Subcutaneous abdominal adipose tissue (tissue), 5 donors: ENCODE data around the gene SLC17A7.

ENCODE experiments used
- H3K27ac ChIP-seq: one replicate; pipeline ENCODE4 v1.7.0; 2013; ENCODE audit warnings: low read depth, mild to moderate bottlenecking, inconsistent platforms, low read length, moderate library complexity
- H3K27me3 ChIP-seq, 5 donors: one replicate each; pipeline ENCODE4 v1.7.0; 2013; ENCODE audit warnings: low read length in 5 of 5, inconsistent platforms in 1 of 5; ENCODE audit not compliant: control insufficient read depth in 5 of 5, insufficient read depth in 4 of 5
- H3K36me3 ChIP-seq, 5 donors: one replicate each; pipeline ENCODE4 v1.7.0; 2013; ENCODE audit warnings: low read length in 5 of 5; ENCODE audit not compliant: control insufficient read depth in 5 of 5, insufficient read depth in 5 of 5
- H3K4me1 ChIP-seq, 5 donors: one replicate each; pipeline ENCODE4 v1.7.0; 2013; ENCODE audit warnings: low read length in 5 of 5, mild to moderate bottlenecking in 3 of 5, moderate library complexity in 1 of 5; ENCODE audit not compliant: control insufficient read depth in 5 of 5, insufficient read depth in 5 of 5
- H3K4me3 ChIP-seq, 5 donors: one replicate each; pipeline ENCODE4 v1.7.0; 2013; ENCODE audit warnings: low read length in 5 of 5, low read depth in 1 of 5
- H3K9ac ChIP-seq, 5 donors: one replicate each; pipeline ENCODE4 v1.7.0; 2013; ENCODE audit warnings: low read length in 5 of 5, mild to moderate bottlenecking in 4 of 5, moderate library complexity in 3 of 5
- H3K9me3 ChIP-seq, 5 donors: one replicate each; pipeline ENCODE4 v1.7.0; 2013; ENCODE audit warnings: low read length in 5 of 5; ENCODE audit not compliant: control insufficient read depth in 5 of 5
- donor health status: healthy.
- donor health status: healthy.
- donor health status: healthy.
- donor health status: healthy.
- donor health status: healthy.

Gene SLC17A7

GRCh38 chr19:49411681-49412326 is 29.5 kb downstream of the SLC17A7 start:
- peaks cover 10 to 16% (median 14%) of the 10 kb centered on the region in 5 donors for H3K27me3 ChIP-seq
- H3K4me1 ChIP-seq: peaks cover 0 to 10% (median 0%) of the 10 kb centered on the region in 5 donors
- H3K9ac ChIP-seq: no peak overlapping the region
- no peaks in the 10 kb centered on the region for H3K9me3 ChIP-seq
- H3K36me3 ChIP-seq: no peaks in the 10 kb centered on the region
- no peak overlapping the region for H3K4me3 ChIP-seq
- H3K27ac ChIP-seq: no peak overlapping the region

DNA sequence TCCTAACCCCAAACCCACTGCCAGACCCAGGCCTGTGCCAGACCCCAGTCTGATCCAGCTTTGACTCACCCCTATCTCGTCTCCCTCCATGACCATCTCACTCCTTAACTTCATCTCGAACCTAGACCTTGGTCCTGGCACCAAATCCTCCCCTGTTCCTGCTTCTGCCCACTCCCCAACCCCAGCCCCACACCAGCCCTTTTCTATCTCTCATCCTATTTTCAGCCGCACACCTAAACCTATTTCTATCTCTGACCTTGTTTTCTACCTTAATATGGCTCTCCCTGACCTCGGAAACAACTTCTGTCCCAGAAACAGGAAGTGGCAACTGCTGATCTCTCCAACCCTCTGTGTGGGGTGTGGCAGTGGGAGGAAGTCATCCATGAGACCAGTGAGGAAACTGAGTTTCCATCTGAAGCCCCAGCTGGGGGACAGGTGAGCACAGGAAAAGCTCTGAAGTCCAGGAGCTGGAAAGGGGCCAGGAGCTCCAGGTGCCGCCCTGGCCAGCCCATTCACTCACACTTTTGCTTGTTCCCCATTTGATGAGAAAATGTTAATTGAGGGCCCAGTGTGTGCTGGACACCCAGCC is 31.8 kb downstream of the SLC17A7 start:
- no peaks in the 10 kb centered on the region for H3K9me3 ChIP-seq
- no peak overlapping the region for H3K9ac ChIP-seq
- no peak overlapping the region for H3K27ac ChIP-seq
- H3K4me3 ChIP-seq: no peak overlapping the region
- H3K4me1 ChIP-seq: peaks cover 0 to 10% (median 0%) of the 10 kb centered on the region in 5 donors
- H3K36me3 ChIP-seq: no peaks in the 10 kb centered on the region
- peaks cover 0 to 6% (median 0%) of the 10 kb centered on the region in 5 donors for H3K27me3 ChIP-seq

- H3K27ac ChIP-seq: no peak overlapping the region
- H3K9me3 ChIP-seq: no peaks in the 10 kb centered on the region
Measured at GRCh38 chr19:49408816-49409440, 32.4 kb downstream of the SLC17A7 start.

GRCh38 chr19:49407482-49408015 is 33.8 kb downstream of the SLC17A7 start:
- peaks cover 0 to 3% (median 0%) of the 10 kb centered on the region in 5 donors for H3K27me3 ChIP-seq
- no peak overlapping the region for H3K27ac ChIP-seq
- H3K9ac ChIP-seq: no peak overlapping the region
- no peaks in the 10 kb centered on the region for H3K9me3 ChIP-seq
- H3K4me3 ChIP-seq: no peak overlapping the region
- peaks cover 0 to 10% (median 0%) of the 10 kb centered on the region in 5 donors for H3K4me1 ChIP-seq
- H3K36me3 ChIP-seq: no peaks in the 10 kb centered on the region

More at GRCh38 chr19:49408816-49409440, 32.4 kb downstream of the SLC17A7 start:
- Histone ChIP-seq H3K36me3 (no peaks in the 10 kb centered on the region), H3K27me3 (peaks cover 0 to 4% (median 0%) of the 10 kb centered on the region in 5 donors), H3K4me1 (peaks cover 0 to 10% (median 0%) of the 10 kb centered on the region in 5 donors), H3K4me3 (no peak overlapping the region), H3K9ac (no peak overlapping the region)

DNA sequence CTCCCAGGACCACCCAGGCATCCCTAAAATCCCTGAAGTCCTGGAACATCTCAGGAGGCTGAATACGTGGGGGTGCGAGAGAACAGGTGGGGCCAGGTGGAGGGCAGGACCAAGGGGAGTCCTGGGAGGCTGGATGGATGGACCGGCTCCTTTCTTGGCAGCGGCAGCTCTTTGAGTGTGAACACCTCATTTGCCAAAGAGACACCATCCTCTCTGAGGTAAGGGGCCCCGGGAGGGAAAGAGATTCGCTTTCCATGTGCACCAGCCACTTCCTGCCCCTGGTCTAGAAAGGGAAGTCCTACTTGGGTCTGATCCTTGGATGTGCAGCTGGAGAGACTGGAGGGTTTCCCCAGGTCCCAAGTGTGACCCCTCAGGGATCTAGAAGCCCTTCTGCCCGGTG is 34.2 kb downstream of the SLC17A7 start:
- Histone ChIP-seq H3K9ac (no peak overlapping the region), H3K4me1 (peaks cover 0 to 10% (median 0%) of the 10 kb centered on the region in 5 donors), H3K4me3 (no peak overlapping the region), H3K27ac (no peak overlapping the region), H3K36me3 (no peaks in the 10 kb centered on the region), H3K27me3 (peaks cover 0 to 3% (median 0%) of the 10 kb centered on the region in 5 donors), H3K9me3 (no peaks in the 10 kb centered on the region)

GRCh38 chr19:49403404-49404187 is 37.7 kb downstream of the SLC17A7 start:
- H3K4me3 ChIP-seq: no peak overlapping the region
- peaks cover 0 to 4% (median 0%) of the 10 kb centered on the region in 5 donors for H3K27me3 ChIP-seq
- H3K4me1 ChIP-seq: peaks cover 0 to under 1% (median 0%) of the 10 kb centered on the region in 5 donors
- H3K27ac ChIP-seq: no peak overlapping the region
- no peaks in the 10 kb centered on the region for H3K9me3 ChIP-seq
- H3K9ac ChIP-seq: no peak overlapping the region
- H3K36me3 ChIP-seq: no peaks in the 10 kb centered on the region

GRCh38 chr19:49400029-49400428 is 41.3 kb downstream of the SLC17A7 start:
- no peaks in the 10 kb centered on the region for H3K36me3 ChIP-seq
- H3K27ac ChIP-seq: no peak overlapping the region
- no peaks in the 10 kb centered on the region for H3K4me1 ChIP-seq

GRCh38 chr19:49398931-49399330 is 42.4 kb downstream of the SLC17A7 start:
- no peak overlapping the region for H3K9ac ChIP-seq
- H3K9me3 ChIP-seq: no peaks in the 10 kb centered on the region
- H3K36me3 ChIP-seq: no peaks in the 10 kb centered on the region
- no peak overlapping the region for H3K4me3 ChIP-seq
- H3K27ac ChIP-seq: no peak overlapping the region
- H3K4me1 ChIP-seq: no peaks in the 10 kb centered on the region
- H3K27me3 ChIP-seq: peaks cover 0 to 28% (median 8%) of the 10 kb centered on the region in 5 donors

More at GRCh38 chr19:49400029-49400428, 41.3 kb downstream of the SLC17A7 start:
- Histone ChIP-seq H3K4me3 (no peak overlapping the region), H3K9ac (no peak overlapping the region), H3K9me3 (no peaks in the 10 kb centered on the region), H3K27me3 (peaks cover 0 to 17% (median 4%) of the 10 kb centered on the region in 5 donors)

DNA sequence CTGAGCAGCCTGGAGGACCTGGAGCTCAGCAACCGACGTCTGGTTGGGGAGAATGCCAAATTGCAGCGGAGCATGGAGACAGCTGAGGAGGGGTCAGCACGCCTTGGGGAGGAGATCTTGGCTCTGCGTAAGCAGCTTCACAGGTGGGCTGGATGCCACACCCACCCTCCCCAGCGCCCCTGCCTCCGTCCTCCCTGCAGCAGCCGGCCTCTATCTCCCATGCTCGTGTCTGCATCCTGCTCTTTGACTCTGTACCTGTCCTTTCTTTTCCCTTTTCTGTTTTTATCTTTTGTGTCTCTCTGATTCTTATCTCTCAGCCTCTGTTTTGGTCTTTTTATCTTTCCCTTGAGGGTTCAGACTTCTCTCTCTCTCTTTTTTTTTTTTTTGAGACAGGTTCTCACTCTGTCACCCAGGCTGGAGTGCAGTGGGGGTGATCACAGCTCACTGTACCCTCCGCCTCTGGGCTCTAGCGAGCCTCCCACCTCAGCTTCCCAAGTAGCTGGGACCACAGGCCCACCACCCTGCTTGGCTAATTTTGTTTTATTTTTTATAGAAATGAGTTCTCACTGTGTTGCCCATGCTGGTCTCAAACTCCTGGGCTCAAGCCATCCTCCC is 43.2 kb downstream of the SLC17A7 start:
- Histone ChIP-seq H3K27ac (no peak overlapping the region), H3K9me3 (no peaks in the 10 kb centered on the region), H3K9ac (no peak overlapping the region), H3K4me1 (no peaks in the 10 kb centered on the region), H3K36me3 (no peaks in the 10 kb centered on the region), H3K4me3 (no peak overlapping the region), H3K27me3 (peaks cover 0 to 32% (median 8%) of the 10 kb centered on the region in 5 donors)
